Activated CD8-positive, alpha-beta memory T cell treated with anti-CD3 and anti-CD28 coated beads, Interleukin-2, amount 50 U/mL, for 1 hour (primary cell): Measurements from ENCODE around the gene CD81.
"Not testable (repeated sequence)": the region's sequence is repeated elsewhere in the genome, so short reads cannot be mapped to it uniquely, and the experiment has no call there.

Experiments used
- DNase-seq: peaks from one replicate; pipeline ENCODE4 v3.0.0-alpha.2; 2020; ENCODE audit errors: extremely low read depth

CD81 gene

DNA sequence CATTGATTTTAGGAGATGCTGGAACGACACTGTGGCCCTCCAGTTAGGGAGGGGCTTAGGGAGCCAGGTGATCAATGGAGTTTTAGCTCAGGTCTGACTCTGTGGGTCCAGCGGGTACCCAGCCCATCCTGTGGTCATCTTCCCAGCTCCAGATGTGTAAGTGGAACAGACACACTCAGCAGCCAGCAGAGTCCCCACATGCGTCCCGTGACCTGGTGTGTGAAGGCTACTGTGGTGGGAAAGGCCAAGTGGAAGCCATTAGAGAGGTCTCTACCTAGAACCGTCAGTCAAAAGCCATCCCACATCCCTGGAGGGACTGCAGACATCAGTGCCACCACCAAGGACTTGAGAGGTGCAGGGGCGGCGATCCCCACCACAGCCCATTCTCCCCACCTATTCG lies 19.9 kb upstream of the CD81 start:
- no peak for DNase-seq

DNA sequence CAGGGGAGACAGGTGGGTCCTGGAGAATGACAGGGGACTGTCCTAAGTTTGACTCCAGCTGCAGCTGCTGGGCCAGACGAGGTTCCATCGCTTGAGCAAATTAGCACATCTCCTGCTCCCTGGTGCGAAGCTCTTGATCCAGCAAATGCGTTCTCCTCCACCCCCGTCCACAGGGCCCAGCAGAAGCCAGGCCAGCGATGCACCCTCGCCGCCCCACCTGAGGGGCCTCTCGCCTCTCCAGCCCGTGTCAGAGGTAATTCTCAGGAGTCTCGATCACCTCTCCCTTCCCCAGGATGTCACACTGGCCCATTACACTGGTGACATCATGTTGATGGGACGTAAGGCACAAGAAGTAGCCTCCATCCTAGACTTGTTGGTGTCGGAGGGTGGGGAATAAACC lies 19.5 kb upstream of the CD81 start:
- not testable (repeated sequence) for DNase-seq

- no peak for DNase-seq
These were observed 18.2 kb upstream of the CD81 start for GRCh38 chr11:2358754-2359442.

- DNase-seq, result no peak
These were observed 17.6 kb upstream of the CD81 start for GRCh38 chr11:2359557-2359956.

DNA sequence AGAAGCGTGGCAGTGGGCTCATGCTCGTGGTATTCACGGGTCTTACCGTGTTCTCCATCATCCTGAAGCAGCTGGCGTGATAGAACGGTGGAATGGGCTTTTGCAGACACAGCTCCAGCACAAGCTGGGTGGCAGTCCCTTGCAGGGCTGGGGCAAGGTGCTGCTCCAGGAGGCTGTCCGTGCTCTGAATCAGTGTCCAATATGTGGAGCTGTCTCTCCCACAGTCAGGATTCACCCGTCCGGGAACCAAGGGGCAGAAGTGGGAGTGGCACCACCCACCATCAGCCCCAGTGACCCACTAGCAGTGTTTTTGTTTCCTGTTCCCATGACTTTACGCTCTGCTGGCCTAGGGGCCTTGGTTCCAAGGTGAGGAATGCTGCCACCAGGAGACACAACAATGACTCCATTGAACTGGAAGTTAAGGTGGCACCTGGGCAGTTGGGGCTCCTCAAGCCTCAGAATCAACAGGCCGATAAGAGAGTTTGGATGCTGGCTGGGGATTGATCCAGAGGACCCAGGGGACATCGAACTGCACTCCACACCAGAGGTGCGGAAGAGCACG lies 16.9 kb upstream of the CD81 start:
- no peak for DNase-seq

- no peak for DNase-seq
These were observed 15.5 kb upstream of the CD81 start for GRCh38 chr11:2361565-2361964.

DNA sequence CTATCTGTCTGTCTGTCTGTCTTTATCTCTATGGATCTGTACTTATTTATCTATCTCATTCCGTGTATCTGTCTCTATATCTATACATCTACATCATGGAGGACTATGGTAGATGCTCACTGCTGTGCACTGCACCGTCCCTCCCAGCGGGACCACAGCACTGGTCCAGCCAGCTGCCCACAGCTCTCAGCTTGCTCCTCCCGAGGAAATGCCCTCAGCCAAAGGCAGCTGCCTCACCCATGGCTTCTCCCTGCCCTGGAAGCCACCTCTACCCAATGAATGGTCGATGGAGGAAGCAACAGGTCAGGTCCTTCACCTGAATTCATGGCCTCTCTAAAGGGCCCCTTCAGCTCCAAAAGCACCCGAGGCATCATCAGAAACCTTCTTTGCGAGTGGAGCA lies 14.7 kb upstream of the CD81 start:
- DNase-seq, result no peak

DNA sequence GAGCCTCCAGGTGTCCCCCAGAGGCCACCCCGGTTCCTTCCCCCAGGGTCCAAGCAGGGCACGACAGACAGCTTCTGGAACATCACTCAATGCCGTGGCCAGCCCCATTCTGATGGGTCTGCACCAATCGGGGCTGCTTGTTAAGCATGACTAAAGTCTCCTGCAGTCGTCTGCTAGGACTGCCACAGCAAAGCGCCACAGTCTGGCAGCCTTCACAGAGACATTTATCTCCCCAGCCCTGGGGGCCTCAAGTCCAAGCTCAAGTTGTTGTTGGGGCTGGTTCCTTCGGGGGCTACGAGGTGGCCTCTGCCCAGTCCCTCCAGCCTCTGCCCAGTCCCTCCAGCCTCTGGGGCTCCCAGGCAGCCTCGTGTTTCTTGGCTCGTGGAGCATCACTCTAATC lies 14.0 kb upstream of the CD81 start:
- no peak for DNase-seq

DNA sequence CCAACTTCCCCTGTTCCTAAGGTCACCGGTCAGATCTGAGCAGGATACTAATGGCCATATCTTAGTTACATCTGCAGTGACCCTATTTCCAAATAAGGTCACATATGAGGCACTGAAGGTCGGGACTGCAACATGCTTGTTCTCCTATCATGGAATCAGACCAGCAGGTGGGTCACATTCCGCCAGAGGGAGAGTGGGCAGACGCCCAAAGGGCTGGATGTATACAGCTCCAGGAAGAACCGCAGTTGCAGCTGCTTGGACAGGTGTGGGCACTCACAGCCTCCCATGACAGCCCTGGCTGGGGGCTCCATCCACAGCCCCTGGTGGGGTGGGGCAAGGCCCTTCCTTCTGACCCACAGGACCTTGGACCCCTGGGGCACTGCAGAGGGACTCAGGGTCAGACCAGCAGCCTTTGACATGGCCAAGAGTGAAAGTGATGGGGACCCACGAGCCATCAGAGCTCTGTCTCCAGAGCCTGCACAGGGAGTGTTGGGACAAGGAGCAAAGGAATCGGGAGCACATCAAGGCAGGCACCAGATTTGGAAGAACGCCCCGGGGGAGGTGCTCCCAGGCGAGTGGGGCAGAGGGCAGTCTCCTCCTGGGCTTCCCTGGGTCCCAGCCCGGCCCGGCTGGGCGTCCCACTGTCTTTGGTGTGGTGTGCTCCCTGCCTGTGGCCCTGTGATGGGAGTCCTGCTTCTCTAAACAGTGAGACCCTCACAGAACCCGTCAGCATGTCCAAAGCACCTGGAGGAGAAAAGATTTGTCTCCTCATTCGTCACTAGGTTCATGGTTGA lies 13.3 kb upstream of the CD81 start:
- no peak for DNase-seq

- DNase-seq, result not testable (repeated sequence)
These were observed 12.7 kb upstream of the CD81 start for GRCh38 chr11:2364386-2364785.

DNA sequence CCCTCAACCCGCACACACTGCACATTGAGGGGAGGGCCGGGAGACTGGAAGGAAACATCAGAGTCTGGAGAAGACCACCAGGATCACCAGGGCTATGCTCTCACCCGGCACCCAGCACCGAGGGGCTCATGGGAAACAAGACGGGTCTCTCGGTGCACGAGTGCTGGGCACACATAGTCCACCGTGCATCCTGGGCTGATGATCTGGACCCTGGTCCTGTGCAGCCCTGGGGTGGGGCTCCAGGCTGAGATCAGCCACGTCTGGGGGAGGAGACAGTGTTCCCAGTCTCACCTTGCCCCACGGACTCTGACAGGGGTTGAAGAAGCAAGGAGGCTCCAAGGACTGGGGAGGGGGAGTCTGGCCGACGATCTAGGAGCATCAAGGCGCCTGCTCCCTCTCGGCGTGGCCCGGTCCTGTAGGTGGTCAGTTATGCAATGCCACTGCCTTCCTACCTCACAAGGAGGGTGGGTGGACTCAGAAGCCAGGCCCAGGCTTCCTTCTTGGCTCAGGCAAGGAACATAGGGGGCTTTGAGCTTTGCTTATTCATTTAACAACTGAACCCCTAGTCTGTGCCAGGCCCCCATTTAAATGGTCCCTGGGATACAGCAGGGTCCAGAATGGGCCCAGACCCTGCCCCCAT lies 11.4 kb upstream of the CD81 start:
- DNase-seq, result no peak

- DNase-seq, result no peak
These were observed 10.8 kb upstream of the CD81 start for GRCh38 chr11:2366276-2366675.

DNA sequence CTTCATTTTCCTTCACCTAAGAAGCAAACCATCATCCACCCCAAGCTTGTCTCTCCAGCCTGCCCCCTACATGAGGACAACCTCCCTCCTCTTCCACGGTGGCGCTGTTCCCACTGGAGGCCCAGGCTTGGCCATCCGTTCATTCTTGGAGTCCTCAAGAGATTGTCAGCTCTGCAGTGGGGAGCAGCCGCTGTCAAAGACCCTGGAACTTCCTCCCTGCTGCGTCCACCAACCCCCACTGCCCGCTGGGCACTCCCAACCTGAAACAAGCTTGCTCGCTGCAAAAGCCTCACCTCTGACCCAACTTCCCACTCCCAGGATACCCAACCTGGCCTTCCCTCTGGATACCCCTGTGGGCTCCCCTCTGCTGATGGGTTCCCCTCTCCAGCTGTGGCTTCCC lies 10.4 kb upstream of the CD81 start:
- no peak for DNase-seq

DNA sequence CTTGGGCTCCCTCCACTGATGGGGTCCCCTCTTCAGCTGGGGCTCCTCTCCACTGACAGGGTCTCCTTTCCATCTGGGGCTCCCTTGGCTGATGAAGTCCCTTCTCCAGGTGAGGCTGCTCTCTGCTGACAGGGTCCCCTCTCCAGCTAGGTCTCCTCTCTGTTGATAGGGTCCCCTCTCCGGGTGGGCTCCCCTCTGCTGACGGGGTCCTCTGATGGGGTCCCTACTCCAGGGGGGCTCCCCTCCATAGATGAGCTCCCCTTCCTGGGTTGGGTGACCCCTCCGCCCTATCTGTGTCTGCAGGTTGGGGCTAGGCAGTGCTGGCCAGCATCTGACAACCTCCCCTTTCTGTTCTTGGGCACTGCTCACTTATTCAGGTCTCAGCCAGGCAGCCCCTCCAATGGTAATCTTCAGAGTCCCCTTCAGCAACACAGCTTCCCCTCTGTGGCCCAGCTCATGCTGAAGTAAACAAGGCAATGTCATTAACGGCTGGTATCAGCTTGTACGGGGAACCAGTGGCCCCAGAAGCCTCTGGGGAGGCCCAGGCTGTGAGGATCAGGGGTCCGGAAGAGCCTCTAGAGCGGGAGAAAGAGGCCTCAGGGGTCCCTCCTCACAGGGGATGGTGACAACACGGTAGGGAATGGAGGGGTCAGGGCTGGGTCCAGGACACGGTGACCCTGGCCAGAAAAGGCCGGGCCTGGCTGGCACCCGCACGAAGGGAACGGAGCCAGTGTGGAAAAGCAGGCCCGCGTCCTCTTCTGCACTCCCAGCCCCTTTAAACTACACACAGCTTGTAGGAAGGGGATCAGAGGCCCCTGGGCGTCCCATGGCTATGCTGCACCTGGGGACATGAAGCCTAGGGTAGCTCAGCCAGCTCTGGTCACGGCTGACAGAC lies 9.6 kb upstream of the CD81 start:
- DNase-seq, result no peak

DNA sequence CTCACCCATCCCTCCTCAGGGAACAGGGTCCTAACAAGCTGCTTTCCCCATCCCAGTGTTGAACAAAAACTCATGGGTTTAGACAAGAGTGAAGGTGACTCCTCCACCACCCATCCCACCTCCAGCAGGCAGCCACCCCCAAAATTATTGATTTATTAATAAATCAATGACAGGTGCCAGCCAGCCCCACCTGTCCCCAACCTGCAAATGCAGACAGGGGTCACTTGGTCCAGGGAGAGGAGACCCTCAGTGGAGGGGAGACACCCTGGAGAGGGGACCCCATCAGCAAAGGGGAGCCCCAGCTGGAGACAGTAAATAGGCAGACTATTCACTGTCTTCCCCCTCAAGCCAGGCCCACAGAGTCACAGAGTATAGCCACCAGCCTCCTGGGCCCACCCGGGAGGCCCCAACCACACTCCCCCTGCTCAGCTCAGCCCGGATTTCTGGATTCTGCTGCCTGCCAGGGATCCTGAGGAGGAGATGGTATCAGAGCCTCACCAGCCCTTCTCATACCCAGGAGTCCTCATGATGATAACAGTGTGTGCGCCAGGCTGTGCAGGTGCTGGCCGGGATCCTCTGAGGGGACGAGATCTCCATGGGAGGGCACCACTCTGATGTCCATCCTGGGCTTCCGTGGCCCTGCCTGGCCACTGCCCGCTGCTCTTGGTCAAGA lies 8.8 kb upstream of the CD81 start:
- DNase-seq, result no peak

GRCh38 chr11:2368851-2369180 lies 8.3 kb upstream of the CD81 start:
- DNase-seq, result no peak

- DNase-seq, result no peak
These were observed 7.8 kb upstream of the CD81 start for GRCh38 chr11:2369320-2369719.

DNA sequence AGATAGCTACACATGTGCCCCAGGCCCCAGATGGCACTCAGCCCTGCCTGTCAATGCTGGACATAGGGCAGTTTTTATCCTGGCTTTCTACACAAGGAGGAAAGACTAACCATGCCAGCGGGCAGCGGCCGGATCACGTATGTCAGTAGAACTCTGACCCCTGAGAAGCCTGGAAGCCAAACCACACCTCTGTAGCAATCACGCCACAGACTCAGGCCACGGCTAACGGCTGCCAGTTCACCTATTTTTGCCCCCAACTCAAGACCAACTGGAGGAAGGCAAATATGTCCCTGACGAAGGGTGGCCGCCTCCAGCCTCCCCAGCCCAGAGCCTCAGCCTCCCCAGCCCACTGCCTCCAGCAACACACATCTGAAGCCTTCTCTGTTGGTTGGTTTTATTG lies 7.2 kb upstream of the CD81 start:
- DNase-seq, result no peak

DNA sequence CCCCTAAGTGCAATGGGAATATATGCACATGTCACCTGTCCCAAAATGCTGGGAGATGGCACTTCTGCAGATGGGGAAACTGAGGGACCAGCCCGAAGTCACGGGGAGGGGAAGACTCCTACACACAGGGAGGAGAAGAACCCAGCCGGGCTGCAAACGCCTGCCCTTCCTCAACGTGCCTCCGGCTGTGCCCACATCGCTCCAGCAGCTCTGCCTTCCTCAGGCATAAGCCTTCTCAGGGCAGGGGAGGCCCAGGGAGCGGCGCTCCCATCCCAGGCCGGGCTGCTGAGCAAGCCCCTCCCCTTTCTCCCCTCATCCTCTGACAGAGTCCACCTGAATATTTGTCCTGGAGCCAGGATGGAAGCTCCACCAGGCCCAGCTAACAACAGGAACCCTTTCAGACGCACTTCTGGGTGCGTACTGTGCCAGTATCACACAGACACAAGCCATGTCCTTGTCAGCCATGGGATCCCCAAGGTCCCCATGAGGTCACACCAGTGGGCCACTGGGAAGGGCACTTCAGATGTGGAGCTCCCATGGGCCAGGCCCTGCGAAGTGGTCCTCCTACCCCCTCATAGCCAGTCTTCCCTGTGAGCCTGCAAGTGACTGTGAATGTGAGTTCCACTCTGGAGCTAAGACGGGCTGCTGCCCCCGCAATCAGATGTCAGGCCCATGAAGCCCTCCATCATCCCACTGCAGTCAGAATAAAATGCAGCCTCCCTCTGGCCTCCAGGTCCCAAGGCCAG lies 2.5 kb upstream of the CD81 start:
- DNase-seq, result no peak

DNA sequence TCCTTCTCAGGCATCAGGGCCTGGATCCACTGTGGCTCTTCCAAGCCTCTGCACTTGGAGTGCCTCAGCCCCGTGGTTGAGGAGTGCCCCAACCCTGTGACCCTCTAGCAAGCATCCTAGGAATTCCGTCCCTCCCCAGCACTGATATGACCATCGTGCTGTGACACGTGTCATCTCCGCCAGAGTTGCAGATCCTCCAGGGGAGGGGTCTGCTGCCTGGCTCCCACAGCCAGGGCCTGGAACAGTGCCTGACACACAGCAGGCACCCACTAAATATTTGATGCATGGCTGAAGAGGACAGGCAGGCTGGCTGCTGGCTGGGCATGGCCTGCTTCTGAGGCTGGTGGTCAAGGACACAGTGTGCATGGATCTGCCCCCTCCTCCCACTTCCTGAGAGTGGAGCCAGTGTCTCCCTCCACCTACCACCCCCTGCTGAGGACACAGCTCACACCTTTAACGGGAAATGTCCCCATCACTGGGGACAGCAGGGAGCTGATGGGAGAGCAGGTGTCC lies 1.7 kb upstream of the CD81 start:
- no peak for DNase-seq
